Gastrocnemius medialis (tissue), 4 donors: Measurements from ENCODE around the gene ZSCAN18. TPM values are rescaled to one million over a fixed set of nuclear protein-coding genes. Genes with fewer than 3 reads are reported as not detected.

Source experiments
- ATAC-seq, 2 donors: fragments of 150-250 bp; one replicate each; pipeline ENCODE4 v1.9.1; 2016
- DNase-seq, 2 donors: peaks; one replicate each; pipeline ENCODE4 v3.0.0-alpha.2; 2019
- H3K27ac ChIP-seq, 4 donors: fragments of 200-600 bp; sonication (generic); 1 replicate in 1 of 4; 2 replicates in 3 of 4; pipeline ENCODE4 v1.5.1; 2016 to 2018; ENCODE audit warnings: mild to moderate bottlenecking in 2 of 4, moderate library complexity in 1 of 4
- H3K27me3 ChIP-seq, 3 donors: fragments of 200-600 bp; sonication (generic) in 2 of 3; 1 replicate in 1 of 3; 2 replicates in 2 of 3; pipeline versions ENCODE4 v1.5.1 to v1.6.0; 2016 to 2019; ENCODE audit warnings: mild to moderate bottlenecking in 1 of 3, moderate library complexity in 1 of 3
- H3K36me3 ChIP-seq, 2 donors: fragments of 200-600 bp; sonication (generic) in 1 of 2; one replicate each; pipeline ENCODE4 v1.5.1; 2017 to 2018
- H3K4me1 ChIP-seq, 2 donors: fragments of 200-600 bp; sonication (generic) in 1 of 2; one replicate each; pipeline ENCODE4 v1.5.1; 2016 to 2017; ENCODE audit warnings: mild to moderate bottlenecking in 2 of 2
- H3K4me3 ChIP-seq, 4 donors: fragments of 200-600 bp; sonication (generic) in 3 of 4; 1 replicate in 1 of 4; 2 replicates in 3 of 4; pipeline ENCODE4 v1.5.1; 2016 to 2019; ENCODE audit warnings: mild to moderate bottlenecking in 2 of 4
- H3K9me3 ChIP-seq, 3 donors: fragments of 200-600 bp; sonication (generic) in 2 of 3; 1 replicate in 1 of 3; 2 replicates in 2 of 3; pipeline ENCODE4 v1.5.1; 2016 to 2019
- POLR2A ChIP-seq, 2 donors: fragments of 450-650 bp; IDR thresholded peaks; one replicate each; pipeline ENCODE4 v1.6.1; 2017; ENCODE audit warnings: antibody characterized with exemption in 2 of 2, mild to moderate bottlenecking in 2 of 2, moderate library complexity in 2 of 2
- in situ Hi-C, 4 donors: fragments of 200-750 bp; cut with MboI; loops; one replicate each; pipeline versions ENCODE4 v1.15.0 to v1.8.0; 2017; ENCODE audit warnings: low sequenced_read_pairs in 4 of 4
- intact Hi-C: fragments of 100-400 bp; cut with DNase I; formaldehyde crosslinking; loops from one replicate; pipeline ENCODE4 v1.15.1; 2023; ENCODE audit warnings: low total_unique reads
- total RNA-seq, 4 donors: library from RNA; depleted of rRNA; stranded (reverse); fragments of >200 nt; gene quantifications; one replicate each; pipeline versions ENCODE4 v1.1.0 to v1.2.3, GENCODE V29; 2016
- TF ChIP-seq, protein P1 (sequence below), 5 experiments: fragments of 450-650 bp in 3 of 5; fragments of 200-600 bp in 2 of 5; sonication (generic) in 2 of 5; IDR thresholded peaks in 4 of 5; conservative IDR thresholded peaks in 1 of 5; 1 replicate in 4 of 5; 2 replicates in 1 of 5; pipeline ENCODE4 v1.5.1; 2016 to 2019; ENCODE audit warnings: antibody characterized with exemption in 5 of 5, mild to moderate bottlenecking in 3 of 5, moderate library complexity in 3 of 5

ZSCAN18 gene
- total RNA-seq, 4 donors from 2014 or later: 11.2 to 20.6 (median 15.2) TPM

DNA sequence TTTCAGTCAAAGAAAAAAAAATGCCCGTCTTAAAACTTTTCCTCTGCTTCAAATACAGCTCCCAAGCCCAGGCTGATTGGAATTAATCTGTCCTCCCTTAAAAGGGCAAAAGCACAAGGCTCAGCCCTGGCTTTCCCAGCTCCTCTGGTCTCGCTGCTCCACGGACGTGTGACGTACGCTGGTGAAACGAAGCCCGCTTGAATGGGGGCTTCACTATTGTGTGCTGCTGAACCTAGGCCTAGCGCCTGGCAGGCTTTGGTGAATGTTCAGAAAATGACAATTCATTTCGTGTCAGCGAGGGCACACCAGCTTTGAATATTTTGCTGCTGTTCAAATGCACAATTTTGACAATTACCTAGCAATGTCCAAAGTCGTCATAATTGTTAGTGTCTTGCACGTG is 39.6 kb downstream of the ZSCAN18 start:
- in situ Hi-C loops: no loop called here
- peak overlapping the region; percentile 80 to 89 (median 84) for H3K27ac ChIP-seq
- intact Hi-C loops: no loop called here
- H3K4me1 ChIP-seq: no peaks in the 10 kb centered on the region
- peaks cover 0 to 15% (median 9%) of the 10 kb centered on the region in 3 donors for H3K9me3 ChIP-seq
- TF ChIP-seq, protein P1, sequence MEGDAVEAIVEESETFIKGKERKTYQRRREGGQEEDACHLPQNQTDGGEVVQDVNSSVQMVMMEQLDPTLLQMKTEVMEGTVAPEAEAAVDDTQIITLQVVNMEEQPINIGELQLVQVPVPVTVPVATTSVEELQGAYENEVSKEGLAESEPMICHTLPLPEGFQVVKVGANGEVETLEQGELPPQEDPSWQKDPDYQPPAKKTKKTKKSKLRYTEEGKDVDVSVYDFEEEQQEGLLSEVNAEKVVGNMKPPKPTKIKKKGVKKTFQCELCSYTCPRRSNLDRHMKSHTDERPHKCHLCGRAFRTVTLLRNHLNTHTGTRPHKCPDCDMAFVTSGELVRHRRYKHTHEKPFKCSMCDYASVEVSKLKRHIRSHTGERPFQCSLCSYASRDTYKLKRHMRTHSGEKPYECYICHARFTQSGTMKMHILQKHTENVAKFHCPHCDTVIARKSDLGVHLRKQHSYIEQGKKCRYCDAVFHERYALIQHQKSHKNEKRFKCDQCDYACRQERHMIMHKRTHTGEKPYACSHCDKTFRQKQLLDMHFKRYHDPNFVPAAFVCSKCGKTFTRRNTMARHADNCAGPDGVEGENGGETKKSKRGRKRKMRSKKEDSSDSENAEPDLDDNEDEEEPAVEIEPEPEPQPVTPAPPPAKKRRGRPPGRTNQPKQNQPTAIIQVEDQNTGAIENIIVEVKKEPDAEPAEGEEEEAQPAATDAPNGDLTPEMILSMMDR (IDR thresholded peaks at IDR 0.05 in 4 of 5, conservative IDR thresholded peaks at IDR 0.05 in 1 of 5): no peak
- TF ChIP-seq POLR2A (IDR thresholded peaks at IDR 0.05): no peak
- ATAC-seq: no peak
- DNase-seq: no peak
- H3K36me3 ChIP-seq: peaks cover 0 to 1% of the 10 kb centered on the region in 2 donors
- H3K4me3 ChIP-seq: peak overlapping the region; percentile 56 to 85 (median 72)
- peaks cover 0 to 10% (median 0%) of the 10 kb centered on the region in 3 donors for H3K27me3 ChIP-seq

DNA sequence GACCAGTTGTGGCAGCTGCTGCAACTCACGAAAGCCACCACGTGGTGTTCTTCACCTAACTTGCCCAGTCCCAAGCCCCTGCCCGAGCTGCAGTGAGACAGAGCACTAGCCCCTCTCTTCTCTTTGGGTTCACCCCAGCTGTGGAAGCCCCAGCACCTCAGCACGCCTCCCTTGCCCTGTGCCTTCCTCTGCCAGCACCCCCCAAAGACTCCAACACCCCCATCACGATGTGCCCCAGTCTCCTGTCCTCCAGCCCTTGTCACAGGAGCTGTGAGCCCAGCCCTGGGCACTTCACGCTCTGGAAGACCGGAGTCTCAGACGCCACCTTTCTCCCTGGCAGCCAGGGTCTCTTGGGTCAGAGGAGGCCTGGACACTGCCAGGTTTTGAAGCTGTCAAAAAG is 41.2 kb downstream of the ZSCAN18 start:
- no peak overlapping the region for H3K4me3 ChIP-seq
- intact Hi-C loops: no loop called here
- no peak for ATAC-seq

DNA sequence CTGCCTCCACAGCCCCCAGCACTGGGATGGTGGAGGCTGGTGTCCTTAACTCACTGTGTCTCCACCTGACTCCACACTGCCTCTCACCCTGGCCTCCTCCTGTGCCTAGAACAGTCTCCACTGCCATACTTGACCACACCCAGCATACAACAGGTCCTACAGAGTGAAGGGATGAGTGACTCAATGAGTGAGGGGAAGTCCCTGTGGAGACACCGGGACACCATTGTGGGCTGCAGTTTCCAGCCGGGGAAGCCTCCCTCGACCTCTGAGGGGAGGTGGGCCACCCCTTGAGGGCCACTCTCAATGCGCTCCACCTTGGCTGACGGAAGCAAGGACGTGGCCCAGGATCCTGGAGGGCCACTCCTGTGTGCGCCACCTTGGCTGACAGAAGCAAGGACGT is 41.8 kb downstream of the ZSCAN18 start:
- in situ Hi-C loops (no loop called here), intact Hi-C loops (no loop called here)
- Histone ChIP-seq H3K27me3 (peaks cover 0 to 10% (median 0%) of the 10 kb centered on the region in 3 donors), H3K4me3 (no peak overlapping the region), H3K4me1 (no peaks in the 10 kb centered on the region), H3K9me3 (peaks cover 0 to 12% (median 6%) of the 10 kb centered on the region in 3 donors), H3K27ac (no peak overlapping the region), H3K36me3 (no peaks in the 10 kb centered on the region)
- TF ChIP-seq, protein P1 (IDR thresholded peaks at IDR 0.05 in 4 of 5, conservative IDR thresholded peaks at IDR 0.05 in 1 of 5): no peak
- TF ChIP-seq POLR2A (IDR thresholded peaks at IDR 0.05): no peak
- ATAC-seq: no peak
- no peak for DNase-seq

More for the DNA sequence above, 41.2 kb downstream of the ZSCAN18 start:
- peaks cover 0 to 10% (median 0%) of the 10 kb centered on the region in 3 donors for H3K27me3 ChIP-seq
- no peak for TF ChIP-seq POLR2A (IDR thresholded peaks at IDR 0.05)
- TF ChIP-seq, protein P1 (IDR thresholded peaks at IDR 0.05 in 4 of 5, conservative IDR thresholded peaks at IDR 0.05 in 1 of 5): no peak
- H3K4me1 ChIP-seq: no peaks in the 10 kb centered on the region
- no peaks in the 10 kb centered on the region for H3K36me3 ChIP-seq
- peaks cover 0 to 15% (median 9%) of the 10 kb centered on the region in 3 donors for H3K9me3 ChIP-seq
- in situ Hi-C loops: no loop called here
- no peak for DNase-seq
- H3K27ac ChIP-seq: no peak overlapping the region

DNA sequence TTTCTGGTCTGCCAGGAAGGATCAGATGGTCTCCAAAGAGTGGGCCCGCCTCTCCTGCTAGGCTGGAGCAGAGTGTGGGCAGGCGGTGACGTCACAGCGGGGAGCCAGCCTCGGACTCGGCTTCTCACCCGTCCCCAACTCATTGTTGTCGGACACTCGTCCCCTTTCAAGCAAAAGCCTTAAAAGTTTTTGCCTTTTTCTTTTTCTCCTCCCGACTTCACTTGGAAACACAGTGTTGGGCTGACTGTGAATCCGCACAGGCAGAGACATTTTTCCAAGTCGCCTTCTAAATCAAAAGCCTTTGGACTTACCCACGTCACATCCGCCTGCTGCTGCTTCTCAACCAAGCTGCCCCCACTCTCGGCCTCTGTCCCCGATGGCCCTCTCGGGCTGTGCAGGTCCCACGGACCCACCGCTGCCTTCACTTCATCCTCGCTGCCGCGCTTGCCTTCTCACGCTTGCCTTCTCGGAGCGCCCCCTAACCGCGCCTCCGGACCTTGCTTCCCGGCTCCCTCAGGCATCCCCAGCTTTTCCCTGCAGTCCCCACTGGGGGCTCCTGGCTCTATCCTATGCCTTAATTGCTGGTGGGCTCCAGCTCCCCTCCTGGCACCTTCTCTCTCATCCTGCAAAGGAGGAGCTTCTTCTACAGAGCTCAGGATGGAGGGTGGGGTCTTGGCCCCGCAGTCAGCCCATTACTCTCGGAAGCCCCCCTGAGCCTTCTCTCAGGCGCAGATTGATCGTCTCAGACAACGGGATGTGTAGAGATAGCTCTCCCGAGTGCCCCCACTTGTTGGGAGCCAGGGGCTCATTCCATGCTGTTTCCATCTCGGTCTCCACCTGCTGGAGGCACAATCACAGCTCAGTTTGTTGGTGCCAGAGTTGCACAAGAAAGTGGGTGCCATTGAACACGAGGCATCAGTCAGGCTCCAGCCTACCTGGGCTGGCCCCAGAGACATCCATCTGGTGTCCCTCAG is 42.8 kb downstream of the ZSCAN18 start:
- DNase-seq (no peak), ATAC-seq (no peak)
- H3K27me3 ChIP-seq: peaks cover 0 to 10% (median 0%) of the 10 kb centered on the region in 3 donors
- in situ Hi-C loops (no loop called here), intact Hi-C loops (no loop called here)
- TF ChIP-seq POLR2A (IDR thresholded peaks at IDR 0.05): no peak
- TF ChIP-seq, protein P1 (IDR thresholded peaks at IDR 0.05 in 4 of 5, conservative IDR thresholded peaks at IDR 0.05 in 1 of 5): no peak
- H3K4me3 ChIP-seq: peak overlapping the region; percentile 16 to 44 (median 32)
- H3K9me3 ChIP-seq: peaks cover 0 to 10% (median 6%) of the 10 kb centered on the region in 3 donors
- peak overlapping the region in 3 of 4 donors; percentile 15 to 47 (median 41) for H3K27ac ChIP-seq
- H3K36me3 ChIP-seq: no peaks in the 10 kb centered on the region
- H3K4me1 ChIP-seq: no peaks in the 10 kb centered on the region
